ENCODE measurements around the gene CSPG4.
"Not testable (repeated sequence)": the region's sequence is repeated elsewhere in the genome, so short reads cannot be mapped to it uniquely, and the experiment has no call there.

Gene CSPG4

DNA sequence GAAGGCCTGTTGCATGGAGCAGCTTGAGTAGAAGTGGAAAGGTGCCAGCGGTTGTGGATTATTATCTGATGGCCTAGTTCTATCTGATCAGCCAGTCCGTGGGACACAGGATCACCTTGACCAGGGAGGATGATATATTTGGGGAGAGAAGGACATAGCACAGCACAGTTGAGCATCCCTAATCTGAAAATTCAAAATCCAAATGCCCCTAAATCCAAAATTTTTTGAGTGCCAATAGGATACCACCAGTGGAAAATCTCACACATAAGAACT is 6.0 kb downstream of the CSPG4 start:
- H3K4me3 ChIP-seq (ENCODE audit: low read depth, low read length) = no peak overlapping the region
- DNase-seq (ENCODE audit: low read depth) = no peak
- TF ChIP-seq CTCF (IDR thresholded peaks at IDR 0.05; ENCODE audit: low read depth, low read length, missing control alignments) = no peak
- in situ Hi-C loops (cut with HindIII; ENCODE audit: low sequenced_read_pairs) = no loop called here

- no peak for DNase-seq (ENCODE audit: low read depth)
- no peak overlapping the region for H3K4me3 ChIP-seq (ENCODE audit: low read depth, low read length)
- in situ Hi-C loops (cut with HindIII; ENCODE audit: low sequenced_read_pairs) = no loop called here
- TF ChIP-seq CTCF (IDR thresholded peaks at IDR 0.05; ENCODE audit: low read depth, low read length, missing control alignments) = no peak
These were observed 6.6 kb downstream of the CSPG4 start for GRCh38 chr15:75705854-75706681.

- in situ Hi-C loops (cut with HindIII; ENCODE audit: low sequenced_read_pairs); DNase-seq (ENCODE audit: low read depth); H3K4me3 ChIP-seq (ENCODE audit: low read depth, low read length): not testable (repeated sequence)
These were observed 7.3 kb downstream of the CSPG4 start for GRCh38 chr15:75705375-75705774.

GRCh38 chr15:75704618-75705017 is 8.0 kb downstream of the CSPG4 start:
- in situ Hi-C loops (cut with HindIII; ENCODE audit: low sequenced_read_pairs) = no loop called here
- H3K4me3 ChIP-seq (ENCODE audit: low read depth, low read length) = no peak overlapping the region
- DNase-seq (ENCODE audit: low read depth) = no peak
- no peak for TF ChIP-seq CTCF (IDR thresholded peaks at IDR 0.05; ENCODE audit: low read depth, low read length, missing control alignments)

DNA sequence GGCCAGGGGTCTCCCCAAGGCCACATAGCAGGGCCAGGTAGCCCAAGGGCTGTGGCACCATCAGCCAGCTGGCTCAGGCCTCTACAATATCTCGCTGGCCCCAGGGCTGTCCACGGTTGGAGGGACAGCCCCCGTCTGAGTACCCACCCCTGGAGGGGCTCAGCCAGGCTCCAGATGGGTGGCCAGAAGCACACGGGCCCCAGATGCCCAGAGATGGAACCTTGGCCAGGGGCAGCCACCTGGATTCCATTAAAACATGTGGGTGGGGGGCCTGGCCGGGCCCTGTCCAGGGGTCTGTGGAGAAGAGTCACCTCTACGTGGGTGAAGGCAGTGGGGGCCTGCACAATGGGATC is 8.4 kb downstream of the CSPG4 start:
- in situ Hi-C loops (cut with HindIII; ENCODE audit: low sequenced_read_pairs) = no loop called here
- no peak for DNase-seq (ENCODE audit: low read depth)
- no peak for TF ChIP-seq CTCF (IDR thresholded peaks at IDR 0.05; ENCODE audit: low read depth, low read length, missing control alignments)
- no peak overlapping the region for H3K4me3 ChIP-seq (ENCODE audit: low read depth, low read length)

DNA sequence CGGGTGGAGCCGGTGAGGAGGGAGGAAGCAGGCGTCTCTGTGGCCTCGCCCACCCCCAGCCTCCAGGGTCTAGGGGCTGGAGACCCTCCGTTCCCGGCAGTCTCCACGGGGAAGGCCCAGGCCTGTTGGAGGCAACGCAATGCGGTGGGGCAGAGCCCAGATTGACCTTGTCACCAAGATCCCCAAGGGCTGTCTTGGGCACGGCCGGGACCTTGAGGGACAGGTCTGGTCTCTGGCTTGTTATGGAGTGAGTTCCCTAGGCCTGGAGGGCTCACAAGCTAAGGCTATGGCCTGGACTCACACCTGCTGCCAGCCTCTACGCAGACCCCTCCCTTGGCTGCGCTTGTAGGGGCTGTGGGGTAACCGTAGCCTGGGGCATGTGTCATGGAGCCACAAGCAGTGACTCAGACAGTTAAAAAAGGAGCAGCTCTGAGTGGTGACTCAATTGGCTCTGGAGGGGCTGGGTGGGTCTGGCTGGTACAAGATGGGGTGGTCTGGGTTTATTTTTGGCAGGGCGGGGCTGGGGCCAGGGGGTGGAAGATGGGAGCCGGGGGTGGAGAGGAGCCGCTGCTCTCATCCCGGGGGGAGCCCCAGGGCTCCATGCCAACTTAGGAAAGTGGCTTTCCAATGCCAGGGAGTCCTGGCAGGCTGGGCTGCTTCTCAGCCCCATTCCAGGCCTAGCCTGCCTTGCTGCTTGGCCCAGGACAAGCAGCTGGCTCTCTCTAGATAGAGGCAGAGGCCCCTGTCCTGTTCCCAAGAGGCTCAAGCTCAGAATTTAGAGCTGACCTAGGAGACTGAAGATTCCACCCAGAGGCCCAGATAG is 9.0 kb downstream of the CSPG4 start:
- in situ Hi-C loops (cut with HindIII; ENCODE audit: low sequenced_read_pairs); DNase-seq (ENCODE audit: low read depth); H3K4me3 ChIP-seq (ENCODE audit: low read depth, low read length): not testable (repeated sequence)

DNA sequence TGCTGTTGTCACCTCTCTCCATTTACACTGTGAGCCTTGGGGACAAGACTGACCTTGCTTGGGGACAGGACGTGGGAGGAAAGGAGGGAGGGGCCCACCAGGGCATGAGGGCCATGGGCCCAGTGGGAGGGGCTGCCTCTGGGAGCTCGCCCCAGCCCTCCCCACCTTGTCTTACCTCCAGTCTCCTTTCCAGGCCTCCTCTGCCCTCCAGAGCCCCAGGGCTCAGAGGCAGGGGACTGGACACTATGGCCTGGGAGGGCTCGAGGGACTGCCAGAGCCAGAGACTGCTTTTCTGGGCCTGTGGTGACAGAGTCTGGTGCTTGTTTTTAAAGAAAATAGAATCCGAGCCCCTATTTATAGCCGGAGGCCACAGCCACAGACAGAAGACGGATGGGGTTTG is 10.2 kb downstream of the CSPG4 start:
- no peak overlapping the region for H3K4me3 ChIP-seq (ENCODE audit: low read depth, low read length)
- in situ Hi-C loops (cut with HindIII; ENCODE audit: low sequenced_read_pairs) = no loop called here
- DNase-seq (ENCODE audit: low read depth) = no peak
- no peak for TF ChIP-seq CTCF (IDR thresholded peaks at IDR 0.05; ENCODE audit: low read depth, low read length, missing control alignments)

- DNase-seq (ENCODE audit: low read depth); in situ Hi-C loops (cut with HindIII; ENCODE audit: low sequenced_read_pairs); H3K4me3 ChIP-seq (ENCODE audit: low read depth, low read length): not testable (repeated sequence)
These were observed 11.3 kb downstream of the CSPG4 start for GRCh38 chr15:75701071-75702003.

DNA sequence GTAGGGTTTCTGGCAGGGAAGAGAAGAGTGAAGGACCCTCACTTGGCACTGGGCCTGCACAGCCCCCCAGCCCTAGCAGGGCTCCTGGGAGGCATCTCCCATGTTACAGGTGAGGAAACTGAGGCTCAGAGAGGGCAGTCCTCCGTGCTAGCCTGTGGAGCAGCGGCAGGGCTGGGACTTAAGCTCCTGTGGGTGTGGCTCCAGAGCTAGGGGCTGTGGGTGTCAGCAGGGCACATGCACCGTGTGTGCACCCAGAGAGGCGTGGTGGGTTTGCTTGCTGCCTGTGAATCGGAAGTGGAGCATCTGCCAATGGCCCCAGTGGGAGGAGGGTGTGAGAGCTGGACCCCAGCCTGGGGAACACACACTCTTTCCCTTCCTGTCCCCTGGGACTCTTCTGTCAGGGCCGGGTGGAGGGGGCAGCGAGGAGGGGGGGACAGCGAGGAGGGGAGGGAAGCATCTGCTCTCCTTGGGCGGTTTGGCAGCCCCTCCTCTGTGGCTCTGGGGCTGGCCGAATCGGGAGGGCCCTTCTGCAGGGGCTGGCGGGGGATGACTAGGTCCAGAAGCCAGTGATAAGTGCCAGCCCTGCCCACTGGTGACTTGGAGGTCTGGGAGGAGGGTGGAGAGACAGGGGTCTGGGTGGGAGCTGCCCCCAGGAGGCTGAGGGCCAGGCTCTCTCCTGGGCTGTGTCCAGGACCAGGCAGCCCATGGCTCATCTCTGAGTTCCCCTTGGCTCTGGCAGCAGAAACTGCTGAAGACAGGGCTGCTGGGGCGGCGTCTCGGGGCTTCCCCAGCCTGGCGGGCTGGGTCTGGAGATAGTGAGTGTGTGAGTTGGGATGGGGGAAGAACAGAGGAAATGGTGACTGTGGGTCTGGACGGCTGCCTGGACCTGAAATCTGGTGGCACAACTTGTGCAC is 12.4 kb downstream of the CSPG4 start:
- H3K4me3 ChIP-seq (ENCODE audit: low read depth, low read length); in situ Hi-C loops (cut with HindIII; ENCODE audit: low sequenced_read_pairs); DNase-seq (ENCODE audit: low read depth): not testable (repeated sequence)

GRCh38 chr15:75699517-75699916 is 13.1 kb downstream of the CSPG4 start:
- DNase-seq (ENCODE audit: low read depth); H3K4me3 ChIP-seq (ENCODE audit: low read depth, low read length); in situ Hi-C loops (cut with HindIII; ENCODE audit: low sequenced_read_pairs): not testable (repeated sequence)
